ENCODE measurements around the gene KCTD15.

The KCTD15 gene

GRCh38 chr19:33781996-33782395, 14.7 kb upstream of the KCTD15 start:
- no peak overlapping the region for H2AFZ ChIP-seq (ENCODE audit: low read depth, low read length)
- no peak for ATAC-seq (ENCODE audit: insufficient read depth, low read depth)
- H3K27ac ChIP-seq (ENCODE audit: low read length), result no peak overlapping the region
- peaks cover 15% of the 10 kb centered on the region for H4K20me1 ChIP-seq (ENCODE audit: insufficient read depth, low read length)
- H3K4me2 ChIP-seq (ENCODE audit: insufficient read depth, low read length), result no peak overlapping the region
- no peak for DNase-seq
- no peaks in the 10 kb centered on the region for H3K9me3 ChIP-seq (ENCODE audit: insufficient read depth, low read length, severe bottlenecking)
- H3K9ac ChIP-seq (ENCODE audit: low read depth, low read length), result no peak overlapping the region
- H3K4me3 ChIP-seq (ENCODE audit: low read depth in 1 of 2, low read length in 2 of 2), result no peak overlapping the region
- TF ChIP-seq CTCF (IDR thresholded peaks at IDR 0.05; ENCODE audit: borderline replicate concordance, extremely low read depth, low read length, poor library complexity, severe bottlenecking) (no peak), EZH2 (IDR thresholded peaks at IDR 0.05; ENCODE audit: borderline replicate concordance, low read depth, low read length, severe bottlenecking) (no peak)
- H3K36me3 ChIP-seq (ENCODE audit: insufficient read depth, low read length), result no peaks in the 10 kb centered on the region
- H3K79me2 ChIP-seq (ENCODE audit: insufficient read depth, low read length), result no peaks in the 10 kb centered on the region
- no peaks in the 10 kb centered on the region for H3K27me3 ChIP-seq (ENCODE audit: insufficient read depth, low read length, poor library complexity)
- no peaks in the 10 kb centered on the region for H3K4me1 ChIP-seq (ENCODE audit: insufficient read depth, low read length)

GRCh38 chr19:33784432-33784831, 12.2 kb upstream of the KCTD15 start:
- H3K4me1 ChIP-seq (ENCODE audit: insufficient read depth, low read length), result no peaks in the 10 kb centered on the region
- no peak overlapping the region for H3K4me2 ChIP-seq (ENCODE audit: insufficient read depth, low read length)
- no peak overlapping the region for H3K9ac ChIP-seq (ENCODE audit: low read depth, low read length)
- no peak overlapping the region for H3K27ac ChIP-seq (ENCODE audit: low read length)
- no peak for TF ChIP-seq EZH2 (IDR thresholded peaks at IDR 0.05; ENCODE audit: borderline replicate concordance, low read depth, low read length, severe bottlenecking)
- no peak for TF ChIP-seq CTCF (IDR thresholded peaks at IDR 0.05; ENCODE audit: borderline replicate concordance, extremely low read depth, low read length, poor library complexity, severe bottlenecking)
- no peak for DNase-seq
- no peaks in the 10 kb centered on the region for H3K36me3 ChIP-seq (ENCODE audit: insufficient read depth, low read length)
- peaks cover 9% of the 10 kb centered on the region for H4K20me1 ChIP-seq (ENCODE audit: insufficient read depth, low read length)
- no peaks in the 10 kb centered on the region for H3K79me2 ChIP-seq (ENCODE audit: insufficient read depth, low read length)
- H2AFZ ChIP-seq (ENCODE audit: low read depth, low read length), result no peak overlapping the region
- no peaks in the 10 kb centered on the region for H3K27me3 ChIP-seq (ENCODE audit: insufficient read depth, low read length, poor library complexity)
- ATAC-seq (ENCODE audit: insufficient read depth, low read depth), result no peak
- no peaks in the 10 kb centered on the region for H3K9me3 ChIP-seq (ENCODE audit: insufficient read depth, low read length, severe bottlenecking)
- no peak overlapping the region for H3K4me3 ChIP-seq (ENCODE audit: low read depth in 1 of 2, low read length in 2 of 2)

GRCh38 chr19:33785795-33786194, 10.9 kb upstream of the KCTD15 start:
- TF ChIP-seq EZH2 (IDR thresholded peaks at IDR 0.05; ENCODE audit: borderline replicate concordance, low read depth, low read length, severe bottlenecking) (no peak), CTCF (IDR thresholded peaks at IDR 0.05; ENCODE audit: borderline replicate concordance, extremely low read depth, low read length, poor library complexity, severe bottlenecking) (no peak)
- ATAC-seq (ENCODE audit: insufficient read depth, low read depth) (no peak), DNase-seq (no peak)
- no peaks in the 10 kb centered on the region for H3K27me3 ChIP-seq (ENCODE audit: insufficient read depth, low read length, poor library complexity)
- H3K4me2 ChIP-seq (ENCODE audit: insufficient read depth, low read length), result no peak overlapping the region
- no peaks in the 10 kb centered on the region for H3K4me1 ChIP-seq (ENCODE audit: insufficient read depth, low read length)
- peaks cover 1% of the 10 kb centered on the region for H4K20me1 ChIP-seq (ENCODE audit: insufficient read depth, low read length)
- no peaks in the 10 kb centered on the region for H3K36me3 ChIP-seq (ENCODE audit: insufficient read depth, low read length)
- no peak overlapping the region for H2AFZ ChIP-seq (ENCODE audit: low read depth, low read length)
- no peak overlapping the region for H3K9ac ChIP-seq (ENCODE audit: low read depth, low read length)
- H3K4me3 ChIP-seq (ENCODE audit: low read depth in 1 of 2, low read length in 2 of 2), result no peak overlapping the region
- H3K9me3 ChIP-seq (ENCODE audit: insufficient read depth, low read length, severe bottlenecking), result no peaks in the 10 kb centered on the region
- H3K27ac ChIP-seq (ENCODE audit: low read length), result no peak overlapping the region
- no peaks in the 10 kb centered on the region for H3K79me2 ChIP-seq (ENCODE audit: insufficient read depth, low read length)

GRCh38 chr19:33788676-33789075, 8.0 kb upstream of the KCTD15 start:
- Histone ChIP-seq H3K4me3 (ENCODE audit: low read depth in 1 of 2, low read length in 2 of 2) (no peak overlapping the region), H3K4me1 (ENCODE audit: insufficient read depth, low read length) (no peaks in the 10 kb centered on the region), H3K4me2 (ENCODE audit: insufficient read depth, low read length) (no peak overlapping the region), H3K79me2 (ENCODE audit: insufficient read depth, low read length) (no peaks in the 10 kb centered on the region), H3K9ac (ENCODE audit: low read depth, low read length) (no peak overlapping the region), H3K9me3 (ENCODE audit: insufficient read depth, low read length, severe bottlenecking) (no peaks in the 10 kb centered on the region), H3K36me3 (ENCODE audit: insufficient read depth, low read length) (no peaks in the 10 kb centered on the region), H3K27me3 (ENCODE audit: insufficient read depth, low read length, poor library complexity) (no peaks in the 10 kb centered on the region), H4K20me1 (ENCODE audit: insufficient read depth, low read length) (no peaks in the 10 kb centered on the region), H3K27ac (ENCODE audit: low read length) (no peak overlapping the region), H2AFZ (ENCODE audit: low read depth, low read length) (no peak overlapping the region)
- no peak for DNase-seq
- ATAC-seq (ENCODE audit: insufficient read depth, low read depth), result no peak
- TF ChIP-seq EZH2 (IDR thresholded peaks at IDR 0.05; ENCODE audit: borderline replicate concordance, low read depth, low read length, severe bottlenecking), result no peak
- no peak for TF ChIP-seq CTCF (IDR thresholded peaks at IDR 0.05; ENCODE audit: borderline replicate concordance, extremely low read depth, low read length, poor library complexity, severe bottlenecking)

All from DND-41 (cell line).